HG03469 (cell line): Measurements from ENCODE around the gene ZC3H12C.
A peak's percentile ranks its signal among the peaks of the same experiment; 100 is the strongest.

Experiments
- ATAC-seq: cut with Tn5 transposase; IDR thresholded peaks from one replicate; pipeline ENCODE4 v1.9.1; 2021; ENCODE audit warnings: mild to moderate bottlenecking, moderate library complexity, moderate number of reproducible peaks; ENCODE audit not compliant: unreplicated experiment

ZC3H12C gene

DNA sequence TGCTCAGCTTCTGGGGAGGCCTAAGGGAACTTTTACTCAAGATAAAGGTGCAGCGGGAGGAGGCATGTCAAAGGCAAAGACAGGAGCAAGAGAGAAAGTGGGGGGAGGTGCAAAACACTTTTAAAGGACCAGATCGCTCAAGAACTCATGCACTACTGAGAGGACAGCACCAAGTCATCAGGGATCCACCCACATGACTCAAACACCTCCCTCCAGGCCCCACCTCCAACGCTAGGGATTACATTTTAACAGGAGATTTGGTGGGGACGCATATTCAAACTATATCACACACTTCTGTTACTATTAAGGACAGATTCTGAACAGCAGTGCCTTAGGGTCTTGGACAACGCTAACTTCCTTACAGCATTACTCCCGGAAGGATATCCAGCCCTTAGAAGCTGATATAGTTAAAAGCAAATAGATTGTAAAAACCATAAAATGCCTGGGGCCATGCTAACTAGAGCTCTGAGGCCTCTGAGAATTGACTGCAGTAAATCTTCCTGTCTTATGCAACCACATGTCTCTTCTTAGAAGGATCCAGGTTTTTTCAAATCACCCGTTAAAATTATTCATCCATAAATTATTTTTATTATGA, 16.7 kb upstream of the ZC3H12C start:
- no peak for ATAC-seq

DNA sequence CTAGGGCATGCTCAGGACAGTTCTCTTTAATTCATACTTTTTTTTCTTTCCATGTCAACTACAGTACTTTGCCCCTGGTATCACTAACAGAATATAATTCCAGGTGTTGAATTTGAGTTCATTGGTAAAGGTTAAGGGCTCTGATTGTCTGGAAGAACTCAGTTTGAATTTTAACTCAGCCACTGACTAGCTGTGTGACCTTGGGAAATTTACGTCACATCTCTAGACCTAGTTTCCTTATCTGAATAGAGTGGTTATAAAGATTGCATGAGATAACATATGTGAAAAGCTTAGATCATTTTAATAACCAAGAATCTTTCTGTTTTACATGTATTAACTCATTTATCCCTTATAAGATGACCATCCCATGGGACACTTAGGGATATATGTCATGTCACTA, 15.8 kb upstream of the ZC3H12C start:
- ATAC-seq: peak; percentile 8

DNA sequence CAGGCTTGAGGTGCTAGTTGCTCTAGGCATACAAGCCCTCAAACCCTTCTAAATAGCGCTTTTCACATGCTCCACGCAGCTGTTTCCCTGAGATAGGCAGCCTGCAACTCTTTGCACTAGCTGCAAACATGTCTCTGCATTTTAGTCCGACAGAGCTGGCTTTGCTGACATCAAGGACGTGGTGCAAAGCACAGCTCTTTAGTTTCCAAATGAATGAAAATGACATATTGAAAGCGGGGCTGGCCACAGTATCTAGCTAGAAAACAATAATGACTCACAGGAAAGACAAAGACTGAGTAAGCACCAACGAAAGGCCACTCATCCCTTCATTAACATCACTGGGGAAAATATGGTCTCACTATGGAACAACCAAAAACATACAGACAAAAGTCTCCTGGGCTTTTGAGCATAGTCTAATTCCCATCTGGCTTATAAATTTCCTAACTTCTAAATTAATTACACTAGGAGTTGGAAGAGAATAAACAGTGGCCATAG, 15.3 kb upstream of the ZC3H12C start:
- peak; percentile 76 for ATAC-seq

DNA sequence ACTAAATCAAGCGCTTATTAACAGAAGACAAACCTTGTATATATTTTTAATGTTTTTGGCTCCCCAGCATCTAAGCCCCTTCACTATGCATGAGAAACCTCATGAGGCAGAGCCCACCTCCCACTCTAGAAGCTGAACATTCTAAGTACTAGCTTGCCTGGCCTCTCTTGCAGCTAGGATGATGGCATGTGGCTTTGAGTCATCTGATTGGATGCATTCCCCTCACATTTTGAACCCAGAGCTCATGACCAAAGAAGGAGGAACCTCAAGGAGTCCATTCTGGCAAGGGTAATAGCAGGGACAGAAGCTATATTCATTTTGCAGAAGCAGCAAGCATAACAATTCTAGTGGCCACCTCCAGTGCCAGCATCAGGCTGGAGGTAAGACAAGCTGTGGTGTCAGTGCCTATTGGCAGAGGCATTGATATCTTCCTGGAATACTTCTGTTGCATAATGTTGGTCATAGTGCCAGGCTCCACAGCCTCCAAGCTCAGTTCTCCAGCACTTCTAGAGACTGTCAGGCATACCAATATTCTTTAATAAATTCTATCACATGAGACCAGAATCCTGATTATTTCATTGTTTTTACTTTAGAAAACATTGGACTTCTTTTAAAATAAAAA, 14.2 kb upstream of the ZC3H12C start:
- ATAC-seq: no peak

DNA sequence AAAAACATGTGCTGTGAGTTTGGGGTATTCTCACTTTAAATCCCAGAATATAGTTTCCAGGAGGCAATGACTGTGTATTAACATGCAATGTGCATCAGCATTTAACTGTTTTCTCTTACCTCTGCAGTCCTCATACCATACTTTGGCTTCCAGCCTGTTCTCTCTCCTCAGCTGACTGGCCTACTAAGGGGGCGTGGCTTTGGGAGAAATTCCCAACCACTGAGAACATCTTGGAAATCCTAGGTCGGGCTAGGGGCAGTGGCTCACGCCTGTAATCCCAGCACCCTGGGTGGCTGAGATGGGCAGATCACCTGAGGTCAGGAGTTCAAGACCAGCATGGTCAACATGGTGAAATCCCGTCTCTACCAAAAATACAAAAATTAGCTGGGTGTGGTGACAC, 13.5 kb upstream of the ZC3H12C start:
- ATAC-seq: no peak

DNA sequence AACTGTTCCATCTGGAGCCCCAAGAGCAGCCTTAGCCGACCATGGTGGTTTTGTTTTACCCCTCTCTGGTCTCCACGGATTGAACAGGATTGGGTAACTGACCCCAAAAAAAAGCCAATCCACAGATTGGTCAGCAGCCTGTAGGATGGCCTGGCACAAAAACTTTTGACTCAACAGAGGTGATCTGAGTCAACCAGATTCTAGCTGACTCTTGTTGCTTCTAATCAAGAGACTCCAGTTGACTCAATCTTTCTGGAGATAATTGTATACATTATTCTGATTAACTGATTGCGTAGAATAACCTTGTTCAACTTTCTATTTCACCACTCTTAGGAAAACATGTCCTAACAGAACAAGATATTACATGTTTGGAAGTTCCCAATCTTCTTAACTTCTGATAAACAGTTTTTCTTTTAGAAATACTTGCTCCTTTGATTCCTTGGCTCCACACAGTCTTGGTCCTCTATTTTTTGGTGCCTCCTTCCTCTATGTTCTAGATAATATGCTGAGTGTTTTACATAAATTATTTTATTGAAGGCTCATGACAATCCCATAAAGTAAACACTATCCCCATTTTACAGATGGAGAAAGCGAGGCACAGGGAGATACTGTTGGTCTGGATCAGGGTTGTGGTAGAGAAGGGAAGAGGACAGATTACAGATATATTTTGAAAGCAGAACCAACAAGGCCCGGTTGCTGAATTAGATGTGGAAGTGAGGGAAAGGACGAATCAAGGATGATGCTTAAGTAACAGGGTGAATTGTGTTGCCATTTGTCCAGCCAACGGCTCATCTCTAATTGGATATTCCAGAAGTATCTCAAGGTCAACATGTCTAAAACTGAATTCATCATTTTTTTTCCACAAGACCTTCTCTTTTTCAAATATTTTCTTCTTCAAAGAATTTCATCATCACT, 11.5 kb upstream of the ZC3H12C start:
- ATAC-seq: no peak

DNA sequence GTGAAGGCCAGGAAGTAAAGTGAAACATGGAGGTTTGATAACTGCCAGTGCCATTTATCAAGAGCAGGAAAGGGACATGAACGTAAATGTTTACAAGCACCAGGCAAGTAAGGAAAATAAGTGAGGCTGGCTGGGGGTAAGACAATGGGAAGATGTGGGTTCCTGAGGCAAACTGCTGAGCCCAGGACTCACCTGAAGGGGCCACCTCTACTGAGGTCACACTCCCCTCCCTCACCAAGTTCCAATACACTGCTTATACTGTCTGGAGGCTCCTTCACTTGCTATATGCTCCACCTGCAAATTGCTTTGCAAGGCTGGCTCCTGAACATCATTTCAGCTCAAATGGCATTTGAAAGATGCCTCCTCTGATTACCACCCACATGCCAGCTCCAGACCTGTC, 10.3 kb upstream of the ZC3H12C start:
- ATAC-seq: no peak

DNA sequence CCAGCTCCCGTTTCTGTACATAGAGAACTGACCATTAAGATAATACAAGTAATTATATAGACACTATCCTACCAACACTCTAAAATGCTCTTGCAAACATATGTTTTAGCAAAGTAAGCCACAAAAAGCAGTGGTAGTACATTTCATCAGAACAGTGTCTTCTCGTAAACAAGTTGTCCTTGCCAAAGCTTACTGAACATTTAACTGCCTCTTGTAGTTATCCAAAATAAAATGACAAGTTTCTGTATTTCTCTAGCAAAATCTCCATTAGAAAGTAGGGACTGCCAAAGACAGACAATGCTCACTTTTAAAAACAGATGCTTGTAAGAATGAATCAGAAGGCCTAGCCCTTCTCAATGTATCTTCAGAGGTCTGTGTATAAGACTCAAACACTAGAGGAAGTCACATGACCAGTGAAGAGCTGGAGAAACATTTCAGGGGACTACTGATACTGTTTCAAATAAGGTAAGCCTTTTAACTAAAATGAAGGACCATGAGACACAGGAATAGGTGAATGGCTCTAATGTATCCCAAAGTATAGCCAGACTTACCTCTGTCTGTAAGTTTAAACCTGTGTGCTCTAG, 7.8 kb upstream of the ZC3H12C start:
- no peak for ATAC-seq

DNA sequence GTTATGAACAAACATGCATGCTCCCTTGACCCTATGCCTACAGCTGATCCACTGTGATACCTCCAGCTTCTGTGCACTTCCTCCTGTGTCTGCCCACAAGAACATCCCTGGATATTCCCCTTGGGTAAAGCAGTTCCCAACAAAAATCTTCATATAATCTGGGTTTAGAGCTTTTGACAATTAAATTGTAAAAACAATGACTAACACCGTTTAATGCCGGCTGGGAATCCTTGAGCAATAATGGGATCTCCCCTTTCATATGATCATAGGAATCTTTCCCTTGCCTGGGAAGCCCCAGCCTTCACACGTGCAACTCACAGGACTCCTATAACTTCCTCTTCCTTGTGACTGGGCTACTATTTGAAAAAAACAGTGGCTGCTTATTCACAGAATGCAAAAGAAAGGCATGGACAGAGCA, 6.3 kb upstream of the ZC3H12C start:
- ATAC-seq: no peak

DNA sequence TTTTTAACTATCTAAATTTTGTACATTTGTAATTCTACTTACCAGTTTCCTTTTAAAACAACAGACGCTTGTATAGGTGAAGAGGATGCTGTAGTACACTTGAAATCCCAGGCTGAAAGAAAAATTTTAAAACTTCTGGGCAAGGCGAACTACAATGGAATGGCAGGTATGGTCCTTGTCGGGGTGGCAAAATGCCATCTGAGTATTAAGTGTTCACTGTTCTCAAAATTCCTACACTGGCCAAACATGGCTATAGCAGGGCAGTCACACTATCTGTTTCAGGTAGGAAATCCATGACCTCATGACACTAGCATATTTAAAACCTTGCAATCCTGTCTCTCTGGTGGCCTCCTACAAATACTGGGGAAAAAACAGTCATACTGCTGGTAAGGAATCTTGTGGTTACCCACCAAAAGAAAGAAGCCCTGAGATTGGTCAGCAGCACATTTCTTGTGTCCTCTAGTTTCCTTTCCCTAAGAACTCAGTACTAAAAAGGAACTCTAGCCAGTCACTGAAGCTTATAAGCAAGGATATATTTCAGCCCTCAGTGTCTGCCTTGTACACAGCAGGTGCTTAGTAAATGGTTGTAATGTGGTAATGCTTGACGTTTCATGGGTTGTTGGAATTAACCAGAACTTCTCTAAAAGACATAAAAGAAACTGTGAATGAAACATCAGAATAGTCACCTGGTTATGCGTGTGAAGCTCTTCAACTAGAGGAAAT, 5.2 kb upstream of the ZC3H12C start:
- ATAC-seq: no peak

DNA sequence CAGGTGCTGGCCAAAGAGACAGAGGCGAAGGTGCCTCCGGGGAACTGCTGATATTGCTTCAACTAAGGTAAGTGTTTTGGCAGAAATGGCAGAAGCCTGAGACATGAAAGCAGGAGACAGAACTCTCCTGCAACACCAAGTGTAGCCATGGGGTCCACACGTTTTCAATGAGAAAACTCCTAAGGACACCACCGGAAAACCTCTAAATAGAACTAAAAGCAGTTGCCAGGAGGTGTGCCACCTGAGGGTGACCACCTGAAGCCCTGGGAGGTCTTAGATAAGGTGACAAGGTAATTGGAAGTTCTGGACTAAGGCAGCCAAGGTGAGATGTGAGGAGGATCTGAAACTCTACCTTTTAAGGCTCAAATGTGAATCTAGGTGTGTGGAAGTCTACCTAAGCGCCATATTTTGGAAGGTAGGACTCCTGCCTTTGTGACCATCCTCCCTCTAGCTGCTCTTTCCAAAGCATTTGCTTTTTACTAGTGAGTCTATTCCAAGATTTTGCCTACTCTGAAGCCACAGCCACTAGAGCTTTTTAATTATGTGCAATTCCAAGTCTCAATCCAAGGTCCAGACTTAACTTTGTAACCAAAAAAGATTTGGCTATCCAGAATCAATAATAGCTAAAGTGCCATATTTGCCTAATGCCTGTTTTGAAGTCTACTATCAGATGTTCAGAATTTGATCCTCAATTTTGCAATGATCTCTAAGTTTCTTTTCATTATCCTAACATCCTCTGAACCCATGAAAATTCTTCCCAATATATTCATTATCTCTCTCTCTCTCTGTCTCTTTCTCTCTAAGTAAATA, 4.5 kb upstream of the ZC3H12C start:
- no peak for ATAC-seq

DNA sequence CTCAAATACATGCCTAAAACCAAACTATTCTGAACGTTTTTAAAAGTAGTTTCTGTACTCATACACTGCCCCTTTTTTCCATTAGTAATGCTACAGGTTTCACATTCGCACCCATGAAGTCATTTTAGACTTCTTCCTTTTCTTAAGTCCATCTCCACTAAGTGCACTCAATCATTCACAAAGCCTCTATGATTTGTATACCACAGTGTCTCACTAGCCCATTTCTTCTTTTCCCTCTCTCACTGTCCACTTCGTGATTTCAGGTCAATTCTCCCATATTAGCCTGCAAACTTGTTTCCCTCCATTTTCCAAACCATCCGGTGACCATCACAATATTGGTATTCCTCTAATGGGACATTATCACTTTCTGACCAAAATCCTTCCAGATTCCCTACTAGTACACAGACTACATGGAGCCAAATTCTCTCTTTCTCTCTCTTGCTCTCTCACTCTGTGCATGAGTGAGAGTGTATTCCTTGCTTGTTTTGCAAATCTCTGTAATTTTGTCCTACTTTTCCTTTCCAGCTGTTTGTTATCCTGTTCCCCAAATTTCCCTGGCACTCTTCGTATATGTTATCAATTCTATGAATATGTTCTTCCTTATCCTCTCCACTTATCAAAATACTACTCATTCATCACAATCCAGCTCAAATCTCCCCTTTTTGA, 3.4 kb upstream of the ZC3H12C start:
- ATAC-seq: no peak

DNA sequence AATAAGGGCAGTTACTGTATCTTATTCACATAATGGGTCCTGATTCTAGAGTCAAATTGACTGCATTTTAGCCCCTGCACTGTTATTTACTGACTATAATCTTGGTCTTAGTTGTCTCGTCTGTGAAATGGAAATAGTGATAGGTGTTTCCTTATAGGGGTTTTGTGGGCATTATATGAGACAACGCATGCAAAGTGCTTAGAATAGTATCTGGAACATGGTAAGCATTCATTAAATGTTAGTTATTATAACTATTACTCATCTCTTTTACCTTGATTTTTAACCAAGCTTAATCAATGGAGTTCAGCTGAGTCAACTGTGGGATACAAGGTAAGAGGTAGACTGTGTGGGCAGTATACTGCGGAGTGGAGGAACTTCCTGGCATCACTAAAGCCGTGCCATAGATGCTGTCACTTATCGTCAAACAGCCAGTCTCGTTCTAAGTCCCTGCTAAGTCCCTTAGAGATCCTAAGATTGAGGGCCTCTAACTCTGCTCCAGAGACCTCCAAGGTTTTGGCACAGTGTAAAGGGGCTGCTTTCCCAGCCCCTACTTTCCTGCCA, 2.6 kb upstream of the ZC3H12C start:
- no peak for ATAC-seq

DNA sequence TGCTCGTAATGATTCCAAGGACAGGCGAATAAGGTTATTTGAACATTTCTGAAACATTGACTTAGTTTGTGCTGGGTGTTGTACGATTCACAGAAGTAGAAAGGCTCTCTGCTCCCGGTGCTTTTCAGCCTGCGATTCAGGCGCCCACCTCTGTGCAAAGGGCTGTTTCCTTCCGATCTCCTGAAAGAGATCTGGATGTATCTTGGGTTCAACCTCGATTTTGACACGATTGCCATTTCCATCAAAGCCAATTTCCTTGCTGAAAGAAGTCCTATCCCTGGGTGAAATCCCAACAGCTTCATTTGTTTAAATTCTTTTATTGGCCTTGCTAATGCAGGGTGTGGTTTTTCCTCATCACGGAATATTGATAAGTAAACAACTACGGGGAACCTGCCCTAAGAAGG, 1.1 kb upstream of the ZC3H12C start:
- no peak for ATAC-seq

DNA sequence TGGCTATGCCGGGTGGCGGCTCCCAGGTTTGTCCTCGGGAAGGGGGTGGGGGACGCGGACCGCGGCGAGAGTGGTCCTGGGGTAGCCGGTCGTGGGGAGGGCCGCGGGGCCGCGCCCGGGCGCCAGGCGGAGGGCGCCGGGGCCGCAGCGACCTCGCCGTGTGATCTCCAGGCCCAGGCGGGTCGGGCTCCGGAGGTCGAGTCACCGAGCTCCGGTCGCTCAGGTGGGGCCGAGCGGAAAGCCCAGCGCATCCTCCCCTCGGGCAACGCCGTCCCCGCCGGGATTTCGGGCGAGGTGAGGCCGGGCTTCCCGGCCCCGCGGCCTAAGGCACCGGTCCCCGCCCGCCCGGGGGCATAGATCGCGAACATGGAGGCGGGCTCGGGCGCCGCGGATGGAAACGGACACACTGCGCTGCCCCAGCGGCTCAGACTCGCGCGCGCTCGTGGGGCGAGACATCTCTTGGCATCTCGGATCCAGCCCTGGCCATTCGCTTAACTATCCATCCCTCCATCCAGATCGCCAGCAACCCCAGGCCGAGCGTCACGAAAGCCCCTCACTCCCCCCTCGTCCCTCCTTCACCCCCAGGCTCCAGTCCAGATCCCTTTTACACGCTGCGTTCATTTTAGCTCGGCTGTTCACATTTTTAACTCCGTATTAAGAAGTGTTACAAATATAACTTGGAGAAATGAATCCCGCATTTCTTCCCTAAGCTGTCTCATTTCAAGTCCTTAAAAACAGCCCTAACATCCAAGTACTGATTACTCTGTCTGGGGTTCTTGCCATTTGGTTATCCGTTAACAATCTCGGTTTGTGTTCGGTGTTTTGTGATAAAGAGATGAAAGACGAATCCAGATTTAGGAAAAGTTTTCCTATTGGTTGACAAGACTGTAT, 460 bp downstream of the ZC3H12C start:
- ATAC-seq: no peak

DNA sequence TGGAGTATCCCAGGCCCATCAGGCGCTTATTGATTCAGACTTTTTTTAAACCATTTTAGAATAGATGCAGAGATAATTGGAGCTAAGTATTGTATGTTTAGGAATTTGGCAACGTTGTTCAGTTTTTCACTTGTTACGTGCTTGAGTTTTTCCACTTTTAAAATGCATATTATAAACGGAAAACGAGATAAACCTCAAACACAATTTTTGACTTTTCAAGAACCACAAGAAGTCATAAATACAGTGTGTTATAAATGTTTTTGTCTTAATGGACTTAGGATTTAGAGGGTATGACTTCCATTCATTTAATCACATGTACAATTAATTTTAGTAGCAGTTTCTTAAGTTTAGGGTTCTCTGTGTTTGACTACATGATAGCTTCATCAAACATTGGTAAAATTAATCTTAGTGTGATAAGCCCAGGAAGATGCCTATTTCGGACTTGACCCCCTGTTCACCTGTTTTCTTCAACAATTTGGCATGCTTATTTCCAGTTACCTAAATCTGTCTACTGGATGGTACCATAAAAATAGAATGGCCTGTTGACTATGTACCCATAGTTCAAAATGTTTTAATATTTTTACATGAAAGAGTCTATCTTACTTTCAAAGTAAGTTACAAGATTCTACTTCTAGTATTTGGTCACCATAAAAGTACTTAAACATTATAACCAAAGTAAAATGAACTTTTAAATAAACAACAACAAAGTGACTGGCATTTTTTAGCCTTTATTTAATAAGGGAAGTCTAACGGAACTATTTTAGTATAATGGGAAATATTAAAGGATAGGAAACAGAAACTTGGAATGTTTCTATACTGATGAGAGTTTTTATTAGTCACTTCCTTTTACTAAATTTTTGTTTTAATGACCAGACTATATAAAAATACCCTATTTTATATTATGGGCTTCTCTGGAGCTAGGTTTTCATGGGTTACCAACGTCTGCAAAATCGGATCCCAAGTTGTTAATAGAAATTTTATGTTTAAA, 1.4 kb downstream of the ZC3H12C start:
- no peak for ATAC-seq

DNA sequence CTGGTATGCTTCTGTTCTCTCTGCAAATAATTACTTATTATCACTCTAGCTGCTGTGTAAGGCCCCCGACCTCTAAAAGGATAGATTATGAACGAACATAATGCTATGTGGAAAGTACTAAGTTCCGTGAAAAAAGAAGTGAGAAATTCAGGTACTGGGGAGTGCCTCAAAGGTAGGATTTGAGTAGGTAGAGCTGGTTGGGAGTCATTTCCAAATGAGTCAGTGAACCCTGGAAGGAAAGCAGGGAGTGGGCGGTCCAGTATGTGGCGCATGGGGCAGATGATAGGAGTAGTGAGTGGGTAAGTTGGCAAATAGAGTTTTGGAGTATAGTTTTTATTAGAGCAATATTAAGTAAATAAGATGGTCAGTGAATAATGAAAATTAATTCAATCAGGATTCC, 2.4 kb downstream of the ZC3H12C start:
- no peak for ATAC-seq
